Gastroesophageal sphincter (tissue), 3 donors: ENCODE data around the gene ROR2.

Source experiments
- CTCF ChIP-seq, 4 experiments: fragments of 200-600 bp in 2 of 4; fragments of 450-650 bp in 2 of 4; sonication (generic) in 1 of 4; IDR thresholded peaks; one replicate each; pipeline ENCODE4 v1.5.1; 2017 to 2019; ENCODE audit warnings: antibody characterized with exemption in 4 of 4, mild to moderate bottlenecking in 2 of 4, moderate library complexity in 2 of 4
- EP300 ChIP-seq: sonication (generic); formaldehyde crosslinking; IDR thresholded peaks from one replicate; pipeline ENCODE4 v1.6.1; 2017; ENCODE audit warnings: antibody characterized with exemption, mild to moderate bottlenecking
- POLR2A ChIP-seq, 2 donors: fragments of 450-650 bp; IDR thresholded peaks; one replicate each; pipeline ENCODE4 v1.6.1; 2017; ENCODE audit warnings: antibody characterized with exemption in 2 of 2, mild to moderate bottlenecking in 2 of 2, moderate library complexity in 1 of 2
- POLR2AphosphoS5 ChIP-seq: sonication (generic); formaldehyde crosslinking; IDR thresholded peaks from one replicate; pipeline ENCODE4 v1.6.1; 2017; ENCODE audit warnings: antibody characterized with exemption

GRCh38 chr9:91734371-91734981 lies 215.6 kb downstream of the ROR2 start:
- TF ChIP-seq POLR2A (IDR thresholded peaks at IDR 0.05) = no peak
- peak; percentile 71 for TF ChIP-seq POLR2AphosphoS5
- peak; percentile 86 to 94 (median 92) for TF ChIP-seq CTCF (IDR thresholded peaks at IDR 0.05)
- no peak for TF ChIP-seq EP300
